ENCODE results near the gene PER2.

DNA sequence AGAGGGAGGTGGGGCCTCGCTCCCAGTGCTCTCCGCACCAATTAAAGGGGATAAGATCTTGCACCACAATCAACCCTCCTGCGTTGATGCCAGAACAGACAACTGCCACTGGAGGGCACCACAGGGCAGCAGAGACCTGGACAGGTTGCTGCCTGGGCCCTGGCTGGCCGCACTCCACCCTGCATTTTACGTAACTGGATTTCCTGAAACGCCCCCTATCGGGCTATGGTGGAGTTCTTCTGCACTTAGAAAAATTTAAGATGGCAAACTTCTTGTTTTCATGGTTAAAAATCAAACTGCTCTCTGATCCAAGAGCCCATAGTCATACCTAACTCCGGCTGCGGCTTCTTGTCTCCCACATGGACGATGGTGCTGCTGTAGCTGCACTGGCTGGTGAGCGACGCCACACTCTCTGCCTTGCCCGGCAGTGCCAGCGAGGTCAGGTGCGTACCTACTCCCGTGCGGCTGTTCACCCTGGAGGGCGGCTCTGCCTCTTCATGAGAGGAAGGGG is 31.8 kb downstream of the PER2 start:
- TF ChIP-seq, protein P1, sequence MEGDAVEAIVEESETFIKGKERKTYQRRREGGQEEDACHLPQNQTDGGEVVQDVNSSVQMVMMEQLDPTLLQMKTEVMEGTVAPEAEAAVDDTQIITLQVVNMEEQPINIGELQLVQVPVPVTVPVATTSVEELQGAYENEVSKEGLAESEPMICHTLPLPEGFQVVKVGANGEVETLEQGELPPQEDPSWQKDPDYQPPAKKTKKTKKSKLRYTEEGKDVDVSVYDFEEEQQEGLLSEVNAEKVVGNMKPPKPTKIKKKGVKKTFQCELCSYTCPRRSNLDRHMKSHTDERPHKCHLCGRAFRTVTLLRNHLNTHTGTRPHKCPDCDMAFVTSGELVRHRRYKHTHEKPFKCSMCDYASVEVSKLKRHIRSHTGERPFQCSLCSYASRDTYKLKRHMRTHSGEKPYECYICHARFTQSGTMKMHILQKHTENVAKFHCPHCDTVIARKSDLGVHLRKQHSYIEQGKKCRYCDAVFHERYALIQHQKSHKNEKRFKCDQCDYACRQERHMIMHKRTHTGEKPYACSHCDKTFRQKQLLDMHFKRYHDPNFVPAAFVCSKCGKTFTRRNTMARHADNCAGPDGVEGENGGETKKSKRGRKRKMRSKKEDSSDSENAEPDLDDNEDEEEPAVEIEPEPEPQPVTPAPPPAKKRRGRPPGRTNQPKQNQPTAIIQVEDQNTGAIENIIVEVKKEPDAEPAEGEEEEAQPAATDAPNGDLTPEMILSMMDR (IDR thresholded peaks at IDR 0.05; ENCODE audit: insufficient read depth, low read length), result peak; percentile 88
- TF ChIP-seq SPI1 (IDR thresholded peaks at IDR 0.05; ENCODE audit: borderline replicate concordance, low read depth) (no peak), POLR2AphosphoS5 (IDR thresholded peaks at IDR 0.05; ENCODE audit: low read depth) (no peak)

Data from HL-60 (cell line).